GM12864 (cell line): ENCODE results near the gene MPZL1.

Experiments used
- DNase-seq: peaks from one replicate; pipeline ENCODE4 v3.0.0-alpha.2; 2011; ENCODE audit warnings: low read depth
- H3K4me3 ChIP-seq: 2 replicates; pipeline ENCODE4 v1.5.1; 2011; ENCODE audit warnings: mild to moderate bottlenecking, low read depth, low read length, control low read depth
- TF ChIP-seq, protein P1 (sequence below): IDR thresholded peaks from 2 replicates; pipeline ENCODE4 v1.5.1; 2011; ENCODE audit warnings: low read depth, mild to moderate bottlenecking, moderate library complexity, low read length, control low read depth, inconsistent platforms; ENCODE audit errors: missing control alignments

The MPZL1 gene

GRCh38 chr1:167765496-167765895 is 43.7 kb downstream of the MPZL1 start:
- TF ChIP-seq, protein P1, sequence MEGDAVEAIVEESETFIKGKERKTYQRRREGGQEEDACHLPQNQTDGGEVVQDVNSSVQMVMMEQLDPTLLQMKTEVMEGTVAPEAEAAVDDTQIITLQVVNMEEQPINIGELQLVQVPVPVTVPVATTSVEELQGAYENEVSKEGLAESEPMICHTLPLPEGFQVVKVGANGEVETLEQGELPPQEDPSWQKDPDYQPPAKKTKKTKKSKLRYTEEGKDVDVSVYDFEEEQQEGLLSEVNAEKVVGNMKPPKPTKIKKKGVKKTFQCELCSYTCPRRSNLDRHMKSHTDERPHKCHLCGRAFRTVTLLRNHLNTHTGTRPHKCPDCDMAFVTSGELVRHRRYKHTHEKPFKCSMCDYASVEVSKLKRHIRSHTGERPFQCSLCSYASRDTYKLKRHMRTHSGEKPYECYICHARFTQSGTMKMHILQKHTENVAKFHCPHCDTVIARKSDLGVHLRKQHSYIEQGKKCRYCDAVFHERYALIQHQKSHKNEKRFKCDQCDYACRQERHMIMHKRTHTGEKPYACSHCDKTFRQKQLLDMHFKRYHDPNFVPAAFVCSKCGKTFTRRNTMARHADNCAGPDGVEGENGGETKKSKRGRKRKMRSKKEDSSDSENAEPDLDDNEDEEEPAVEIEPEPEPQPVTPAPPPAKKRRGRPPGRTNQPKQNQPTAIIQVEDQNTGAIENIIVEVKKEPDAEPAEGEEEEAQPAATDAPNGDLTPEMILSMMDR, result no peak
- no peak for DNase-seq
- no peak overlapping the region for H3K4me3 ChIP-seq

- TF ChIP-seq, protein P1, result no peak
- DNase-seq, result no peak
- no peak overlapping the region for H3K4me3 ChIP-seq
Observed at GRCh38 chr1:167766538-167766937, 44.8 kb downstream of the MPZL1 start.

DNA sequence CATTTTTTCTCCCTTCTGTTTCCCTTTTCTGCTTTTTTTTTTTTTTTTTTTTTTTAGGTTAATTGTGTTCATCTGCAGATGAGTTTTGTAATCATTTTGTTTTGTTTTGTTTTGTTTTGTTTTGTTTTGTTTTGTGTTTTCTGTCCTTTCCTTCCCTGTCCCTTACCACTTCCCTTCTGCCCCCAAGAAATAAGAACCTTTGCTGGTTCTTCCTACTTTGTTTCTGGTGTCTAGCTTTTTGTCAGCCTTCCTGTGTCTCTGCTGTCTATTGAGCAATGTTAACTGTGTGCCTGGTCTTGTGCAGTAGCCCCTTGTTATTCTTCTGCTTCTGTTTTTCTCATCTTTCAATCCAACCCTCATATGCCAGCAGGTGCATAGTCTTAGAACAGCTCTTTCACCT is 46.0 kb downstream of the MPZL1 start:
- H3K4me3 ChIP-seq, result no peak overlapping the region
- DNase-seq, result no peak
- TF ChIP-seq, protein P1, result no peak

DNA sequence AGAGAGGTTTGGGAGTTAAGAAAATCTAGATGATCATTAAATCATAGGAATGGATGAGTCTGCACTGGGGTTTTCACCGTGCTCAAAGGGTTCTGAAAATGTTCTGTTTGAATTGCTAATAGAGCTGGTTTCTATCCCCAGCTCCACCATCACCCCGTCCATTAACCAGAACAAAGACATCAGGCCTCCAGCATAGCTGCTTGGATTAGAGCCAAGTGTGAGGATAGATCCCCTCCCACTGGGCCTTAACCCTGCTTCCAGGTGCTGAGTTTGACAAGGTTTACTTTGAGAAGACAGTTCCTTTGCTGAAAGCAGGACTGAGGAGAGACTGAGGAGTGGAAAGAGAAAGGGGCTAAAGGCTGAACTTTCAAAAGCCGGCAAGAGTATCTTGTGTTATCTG is 48.3 kb downstream of the MPZL1 start:
- H3K4me3 ChIP-seq, result no peak overlapping the region
- TF ChIP-seq, protein P1, result no peak
- DNase-seq, result no peak

DNA sequence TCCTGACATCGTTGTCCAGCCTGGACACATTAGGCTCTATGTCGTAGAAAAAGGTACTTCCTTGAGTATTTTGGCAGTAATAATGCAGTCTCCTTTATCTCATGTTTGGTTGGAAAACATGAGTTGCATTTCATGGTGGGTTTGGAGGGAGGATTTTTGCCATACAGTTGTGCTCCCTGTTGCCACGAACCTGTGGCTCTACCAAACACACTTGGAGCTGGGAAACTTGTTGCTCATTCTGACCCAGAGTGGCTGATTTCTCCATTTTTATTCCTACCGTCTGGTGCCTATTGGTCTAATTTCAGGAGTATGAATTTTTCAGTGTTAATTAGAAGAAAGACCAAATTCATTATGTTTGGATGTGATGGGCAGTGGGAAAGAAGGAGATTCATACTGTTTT is 50.7 kb downstream of the MPZL1 start:
- no peak for DNase-seq
- TF ChIP-seq, protein P1, result no peak
- no peak overlapping the region for H3K4me3 ChIP-seq

- no peak overlapping the region for H3K4me3 ChIP-seq
- TF ChIP-seq, protein P1, result no peak
- no peak for DNase-seq
Observed at GRCh38 chr1:167773516-167773915, 51.7 kb downstream of the MPZL1 start.

DNA sequence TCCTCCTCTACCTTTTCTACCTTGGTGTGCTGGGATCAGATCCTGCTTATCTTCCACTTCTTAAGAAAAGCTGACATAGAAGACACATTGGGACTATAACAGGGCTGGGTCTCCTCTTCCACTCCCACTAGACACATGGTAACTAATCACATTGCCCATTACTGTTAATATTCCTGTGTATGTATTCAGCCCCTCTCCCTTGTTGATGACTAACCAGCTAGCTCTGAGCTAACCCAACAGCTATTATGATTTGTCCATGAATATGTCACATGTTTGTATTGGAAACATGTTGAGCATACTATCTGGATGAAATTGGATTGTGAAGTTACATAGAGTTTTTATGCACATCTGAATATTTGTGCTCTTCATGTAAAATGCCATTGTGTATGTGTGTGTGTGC is 52.9 kb downstream of the MPZL1 start:
- TF ChIP-seq, protein P1, result no peak
- DNase-seq, result no peak
- no peak overlapping the region for H3K4me3 ChIP-seq
